Measurements from ENCODE around the gene GNAT3.

Gene GNAT3

GRCh38 chr7:80435521-80435920 is 76.3 kb downstream of the GNAT3 start:
- H3K9ac ChIP-seq (ENCODE audit: low read depth, low read length), result no peak overlapping the region
- no peaks in the 10 kb centered on the region for H3K36me3 ChIP-seq (ENCODE audit: control insufficient read depth, insufficient read depth, low read length)
- H3K4me1 ChIP-seq (ENCODE audit: control insufficient read depth, insufficient read depth, low read length), result peaks cover 2% of the 10 kb centered on the region
- H3K4me3 ChIP-seq (ENCODE audit: low read depth, low read length), result no peak overlapping the region
- no peaks in the 10 kb centered on the region for H3K9me3 ChIP-seq (ENCODE audit: control insufficient read depth, insufficient read depth, low read length)
- no peaks in the 10 kb centered on the region for H3K27me3 ChIP-seq (ENCODE audit: control insufficient read depth, insufficient read depth, low read length)

GRCh38 chr7:80434047-80434446 is 77.8 kb downstream of the GNAT3 start:
- no peak overlapping the region for H3K4me3 ChIP-seq (ENCODE audit: low read depth, low read length)
- H3K36me3 ChIP-seq (ENCODE audit: control insufficient read depth, insufficient read depth, low read length), result no peaks in the 10 kb centered on the region
- H3K4me1 ChIP-seq (ENCODE audit: control insufficient read depth, insufficient read depth, low read length), result peaks cover 2% of the 10 kb centered on the region
- H3K27me3 ChIP-seq (ENCODE audit: control insufficient read depth, insufficient read depth, low read length), result no peaks in the 10 kb centered on the region
- H3K9ac ChIP-seq (ENCODE audit: low read depth, low read length), result no peak overlapping the region
- no peaks in the 10 kb centered on the region for H3K9me3 ChIP-seq (ENCODE audit: control insufficient read depth, insufficient read depth, low read length)

GRCh38 chr7:80432166-80432565 is 79.7 kb downstream of the GNAT3 start:
- peaks cover 2% of the 10 kb centered on the region for H3K4me1 ChIP-seq (ENCODE audit: control insufficient read depth, insufficient read depth, low read length)
- no peak overlapping the region for H3K4me3 ChIP-seq (ENCODE audit: low read depth, low read length)
- no peaks in the 10 kb centered on the region for H3K9me3 ChIP-seq (ENCODE audit: control insufficient read depth, insufficient read depth, low read length)
- no peaks in the 10 kb centered on the region for H3K36me3 ChIP-seq (ENCODE audit: control insufficient read depth, insufficient read depth, low read length)
- H3K27me3 ChIP-seq (ENCODE audit: control insufficient read depth, insufficient read depth, low read length), result no peaks in the 10 kb centered on the region
- H3K9ac ChIP-seq (ENCODE audit: low read depth, low read length), result no peak overlapping the region

GRCh38 chr7:80429181-80429580 is 82.7 kb downstream of the GNAT3 start:
- peaks cover 2% of the 10 kb centered on the region for H3K4me1 ChIP-seq (ENCODE audit: control insufficient read depth, insufficient read depth, low read length)
- H3K9me3 ChIP-seq (ENCODE audit: control insufficient read depth, insufficient read depth, low read length), result no peaks in the 10 kb centered on the region
- H3K27me3 ChIP-seq (ENCODE audit: control insufficient read depth, insufficient read depth, low read length), result no peaks in the 10 kb centered on the region
- H3K4me3 ChIP-seq (ENCODE audit: low read depth, low read length), result no peak overlapping the region
- no peaks in the 10 kb centered on the region for H3K36me3 ChIP-seq (ENCODE audit: control insufficient read depth, insufficient read depth, low read length)
- no peak overlapping the region for H3K9ac ChIP-seq (ENCODE audit: low read depth, low read length)

- no peaks in the 10 kb centered on the region for H3K36me3 ChIP-seq (ENCODE audit: control insufficient read depth, insufficient read depth, low read length)
- peaks cover 2% of the 10 kb centered on the region for H3K4me1 ChIP-seq (ENCODE audit: control insufficient read depth, insufficient read depth, low read length)
- H3K9me3 ChIP-seq (ENCODE audit: control insufficient read depth, insufficient read depth, low read length), result no peaks in the 10 kb centered on the region
- H3K9ac ChIP-seq (ENCODE audit: low read depth, low read length), result no peak overlapping the region
- no peaks in the 10 kb centered on the region for H3K27me3 ChIP-seq (ENCODE audit: control insufficient read depth, insufficient read depth, low read length)
- H3K4me3 ChIP-seq (ENCODE audit: low read depth, low read length), result no peak overlapping the region
These were observed 83.5 kb downstream of the GNAT3 start for GRCh38 chr7:80428161-80429054.

- H3K36me3 ChIP-seq (ENCODE audit: control insufficient read depth, insufficient read depth, low read length), result no peaks in the 10 kb centered on the region
- H3K27me3 ChIP-seq (ENCODE audit: control insufficient read depth, insufficient read depth, low read length), result no peaks in the 10 kb centered on the region
- no peak overlapping the region for H3K9ac ChIP-seq (ENCODE audit: low read depth, low read length)
- peaks cover 2% of the 10 kb centered on the region for H3K4me1 ChIP-seq (ENCODE audit: control insufficient read depth, insufficient read depth, low read length)
- H3K9me3 ChIP-seq (ENCODE audit: control insufficient read depth, insufficient read depth, low read length), result no peaks in the 10 kb centered on the region
- H3K4me3 ChIP-seq (ENCODE audit: low read depth, low read length), result no peak overlapping the region
These were observed 84.6 kb downstream of the GNAT3 start for GRCh38 chr7:80427218-80427617.

GRCh38 chr7:80420876-80421275 is 91.0 kb downstream of the GNAT3 start:
- H3K27me3 ChIP-seq (ENCODE audit: control insufficient read depth, insufficient read depth, low read length), result no peaks in the 10 kb centered on the region
- no peaks in the 10 kb centered on the region for H3K36me3 ChIP-seq (ENCODE audit: control insufficient read depth, insufficient read depth, low read length)
- H3K4me3 ChIP-seq (ENCODE audit: low read depth, low read length), result no peak overlapping the region
- H3K4me1 ChIP-seq (ENCODE audit: control insufficient read depth, insufficient read depth, low read length), result no peaks in the 10 kb centered on the region
- no peaks in the 10 kb centered on the region for H3K9me3 ChIP-seq (ENCODE audit: control insufficient read depth, insufficient read depth, low read length)
- H3K9ac ChIP-seq (ENCODE audit: low read depth, low read length), result no peak overlapping the region

- no peaks in the 10 kb centered on the region for H3K27me3 ChIP-seq (ENCODE audit: control insufficient read depth, insufficient read depth, low read length)
- no peak overlapping the region for H3K9ac ChIP-seq (ENCODE audit: low read depth, low read length)
- no peaks in the 10 kb centered on the region for H3K9me3 ChIP-seq (ENCODE audit: control insufficient read depth, insufficient read depth, low read length)
- H3K36me3 ChIP-seq (ENCODE audit: control insufficient read depth, insufficient read depth, low read length), result no peaks in the 10 kb centered on the region
- H3K4me3 ChIP-seq (ENCODE audit: low read depth, low read length), result no peak overlapping the region
- no peaks in the 10 kb centered on the region for H3K4me1 ChIP-seq (ENCODE audit: control insufficient read depth, insufficient read depth, low read length)
These were observed 94.6 kb downstream of the GNAT3 start for GRCh38 chr7:80417211-80417793.

- H3K9ac ChIP-seq (ENCODE audit: low read depth, low read length), result no peak overlapping the region
- no peaks in the 10 kb centered on the region for H3K27me3 ChIP-seq (ENCODE audit: control insufficient read depth, insufficient read depth, low read length)
- H3K36me3 ChIP-seq (ENCODE audit: control insufficient read depth, insufficient read depth, low read length), result no peaks in the 10 kb centered on the region
- no peaks in the 10 kb centered on the region for H3K4me1 ChIP-seq (ENCODE audit: control insufficient read depth, insufficient read depth, low read length)
- H3K4me3 ChIP-seq (ENCODE audit: low read depth, low read length), result no peak overlapping the region
- no peaks in the 10 kb centered on the region for H3K9me3 ChIP-seq (ENCODE audit: control insufficient read depth, insufficient read depth, low read length)
These were observed 96.3 kb downstream of the GNAT3 start for GRCh38 chr7:80415522-80415921.

- no peaks in the 10 kb centered on the region for H3K4me1 ChIP-seq (ENCODE audit: control insufficient read depth, insufficient read depth, low read length)
- H3K4me3 ChIP-seq (ENCODE audit: low read depth, low read length), result no peak overlapping the region
- no peaks in the 10 kb centered on the region for H3K27me3 ChIP-seq (ENCODE audit: control insufficient read depth, insufficient read depth, low read length)
- no peaks in the 10 kb centered on the region for H3K9me3 ChIP-seq (ENCODE audit: control insufficient read depth, insufficient read depth, low read length)
- no peak overlapping the region for H3K9ac ChIP-seq (ENCODE audit: low read depth, low read length)
- H3K36me3 ChIP-seq (ENCODE audit: control insufficient read depth, insufficient read depth, low read length), result no peaks in the 10 kb centered on the region
These were observed 96.8 kb downstream of the GNAT3 start for GRCh38 chr7:80415114-80415513.

GRCh38 chr7:80414331-80414730 is 97.5 kb downstream of the GNAT3 start:
- no peak overlapping the region for H3K4me3 ChIP-seq (ENCODE audit: low read depth, low read length)
- H3K9me3 ChIP-seq (ENCODE audit: control insufficient read depth, insufficient read depth, low read length), result no peaks in the 10 kb centered on the region
- H3K4me1 ChIP-seq (ENCODE audit: control insufficient read depth, insufficient read depth, low read length), result no peaks in the 10 kb centered on the region
- no peaks in the 10 kb centered on the region for H3K27me3 ChIP-seq (ENCODE audit: control insufficient read depth, insufficient read depth, low read length)
- H3K36me3 ChIP-seq (ENCODE audit: control insufficient read depth, insufficient read depth, low read length), result no peaks in the 10 kb centered on the region
- H3K9ac ChIP-seq (ENCODE audit: low read depth, low read length), result no peak overlapping the region

GRCh38 chr7:80413383-80413945 is 98.4 kb downstream of the GNAT3 start:
- H3K9me3 ChIP-seq (ENCODE audit: control insufficient read depth, insufficient read depth, low read length), result no peaks in the 10 kb centered on the region
- no peaks in the 10 kb centered on the region for H3K27me3 ChIP-seq (ENCODE audit: control insufficient read depth, insufficient read depth, low read length)
- no peaks in the 10 kb centered on the region for H3K36me3 ChIP-seq (ENCODE audit: control insufficient read depth, insufficient read depth, low read length)
- no peak overlapping the region for H3K4me3 ChIP-seq (ENCODE audit: low read depth, low read length)
- H3K4me1 ChIP-seq (ENCODE audit: control insufficient read depth, insufficient read depth, low read length), result no peaks in the 10 kb centered on the region
- no peak overlapping the region for H3K9ac ChIP-seq (ENCODE audit: low read depth, low read length)
